Measurements from ENCODE around the gene ATP8B4. TPM values are rescaled to one million over a fixed set of nuclear protein-coding genes. Genes with fewer than 3 reads are reported as not detected.
A peak's percentile ranks its signal among the peaks of the same experiment; 100 is the strongest.

The ATP8B4 gene
- total and polyA plus RNA-seq, 2 of the 8 experiments (the other 6 are each of a cell fraction or from before 2014, with no cell fraction given), result 0.17 to 0.24 TPM

DNA sequence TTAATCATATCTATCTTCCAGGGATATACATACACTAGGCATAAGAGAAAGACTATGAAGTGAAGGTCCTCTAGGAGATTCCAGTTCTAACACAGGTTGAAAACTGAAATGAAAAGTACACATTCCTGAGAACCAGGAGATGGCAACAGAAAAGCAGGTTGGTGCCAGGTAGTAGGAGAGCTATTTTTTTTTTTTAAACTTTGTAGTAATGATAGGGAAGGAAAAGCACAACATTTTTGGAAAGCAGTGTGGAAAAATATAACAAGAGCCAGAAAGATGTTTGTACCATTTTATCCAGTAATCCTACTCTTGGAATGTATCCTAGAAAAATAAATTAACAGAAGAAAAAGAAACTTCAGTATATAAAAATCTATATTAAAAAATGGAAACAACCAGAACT, 308.3 kb downstream of the ATP8B4 start:
- no peaks in the 10 kb centered on the region for H3K9me3 ChIP-seq (ENCODE audit: insufficient read depth in 2 of 2, low read depth in 1 of 2, low read length in 1 of 2)
- no peak overlapping the region for H3K4me2 ChIP-seq (ENCODE audit: insufficient read depth in 1 of 2, low read depth in 2 of 2, low read length in 2 of 2)
- H3K4ac ChIP-seq (replicated peaks; ENCODE audit: insufficient read length, low read depth, low read length), result no peak overlapping the region
- H4K91ac ChIP-seq (replicated peaks; ENCODE audit: insufficient read length, low read length), result no peak overlapping the region
- no peak overlapping the region for H2BK15ac ChIP-seq (ENCODE audit: low read length)
- H3K23ac ChIP-seq (ENCODE audit: insufficient read length), result no peak overlapping the region
- no peaks in the 10 kb centered on the region for H3K27me3 ChIP-seq (replicated peaks in 1 of 4; ENCODE audit: control insufficient read depth in 3 of 4, extremely low read depth in 1 of 4, insufficient read depth in 3 of 4, low read length in 3 of 4)
- H3K79me1 ChIP-seq (ENCODE audit: low read depth, low read length), result no peaks in the 10 kb centered on the region
- no peak overlapping the region for H2BK20ac ChIP-seq (ENCODE audit: low read length)
- H4K20me1 ChIP-seq (replicated peaks in 1 of 2; ENCODE audit: control insufficient read depth in 1 of 2, insufficient read depth in 2 of 2, low read length in 2 of 2), result no peaks in the 10 kb centered on the region
- H2AK5ac ChIP-seq (ENCODE audit: low read depth, low read length), result no peak overlapping the region
- H2BK12ac ChIP-seq (ENCODE audit: low read depth, low read length), result no peak overlapping the region
- H3K14ac ChIP-seq (ENCODE audit: insufficient read length), result no peak overlapping the region
- H3K79me2 ChIP-seq (ENCODE audit: control insufficient read depth in 1 of 2, insufficient read depth in 2 of 2, low read length in 2 of 2), result no peaks in the 10 kb centered on the region
- POLR2A ChIA-PET (ENCODE audit: partially characterized antibody), result no interaction called here
- H3K18ac ChIP-seq (ENCODE audit: extremely low read depth, low read length), result no peak overlapping the region
- no peak overlapping the region for H2BK5ac ChIP-seq (ENCODE audit: low read depth, low read length)
- FAIRE-seq (no peak), DNase-seq (ENCODE audit: low read depth in 1 of 2, low spot score in 2 of 2) (no peak)
- H4K8ac ChIP-seq (ENCODE audit: extremely low read depth, insufficient read depth, low read length), result no peak overlapping the region
- H2AFZ ChIP-seq (ENCODE audit: low read length), result peak overlapping the region; percentile 55; the same call in 1 of the 2 replicates
- H3K23me2 ChIP-seq (ENCODE audit: low read depth, low read length), result no peaks in the 10 kb centered on the region
- CTCF ChIA-PET (ENCODE audit: partially characterized antibody), result interaction anchor here (0.7 to 1.2 kb wide), 3 partner anchors 18 to 334 kb away, joined by 3 to 4 read pairs (median 4); no protein-coding TSS in a partner anchor
- H3K9ac ChIP-seq (replicated peaks in 1 of 4; ENCODE audit: extremely low read depth in 1 of 4, low read depth in 3 of 4, low read length in 3 of 4), result no peak overlapping the region
- H2BK120ac ChIP-seq (replicated peaks; ENCODE audit: low read depth, low read length), result no peak overlapping the region
- H4K5ac ChIP-seq (ENCODE audit: insufficient read length, low read depth, low read length), result no peak overlapping the region
- H3K4me1 ChIP-seq (replicated peaks in 1 of 4; ENCODE audit: control insufficient read depth in 3 of 4, insufficient read depth in 4 of 4, low read length in 3 of 4), result no peaks in the 10 kb centered on the region
- H3K56ac ChIP-seq (replicated peaks; ENCODE audit: insufficient read length, low read depth, low read length), result no peak overlapping the region
- H3K4me3 ChIP-seq (ENCODE audit: extremely low read depth in 1 of 4, insufficient read depth in 2 of 4, low read depth in 3 of 4, low read length in 4 of 4), result no peak overlapping the region
- H3K36me3 ChIP-seq (ENCODE audit: control insufficient read depth in 2 of 4, insufficient read depth in 4 of 4, low read length in 3 of 4), result no peaks in the 10 kb centered on the region
- no peak overlapping the region for H3K27ac ChIP-seq (ENCODE audit: low read depth, low read length)
- TF ChIP-seq CBX8 (IDR thresholded peaks at IDR 0.05; ENCODE audit: borderline replicate concordance, low read depth, low read length), result no peak
- TF ChIP-seq RXRA (IDR thresholded peaks at IDR 0.05; ENCODE audit: insufficient read depth, low read depth, low read length), result no peak
- TF ChIP-seq POLR2AphosphoS5 (IDR thresholded peaks at IDR 0.05; ENCODE audit: low read depth, low read length), result no peak
- TF ChIP-seq CTBP2 (IDR thresholded peaks at IDR 0.05; ENCODE audit: borderline replicate concordance, insufficient read depth, insufficient read length, low read length), result no peak
- TF ChIP-seq SRF (IDR thresholded peaks at IDR 0.05; ENCODE audit: low read depth, low read length), result no peak
- no peak for TF ChIP-seq CBX5 (IDR thresholded peaks at IDR 0.05; ENCODE audit: low read depth, low read length)
- TF ChIP-seq, protein P1, sequence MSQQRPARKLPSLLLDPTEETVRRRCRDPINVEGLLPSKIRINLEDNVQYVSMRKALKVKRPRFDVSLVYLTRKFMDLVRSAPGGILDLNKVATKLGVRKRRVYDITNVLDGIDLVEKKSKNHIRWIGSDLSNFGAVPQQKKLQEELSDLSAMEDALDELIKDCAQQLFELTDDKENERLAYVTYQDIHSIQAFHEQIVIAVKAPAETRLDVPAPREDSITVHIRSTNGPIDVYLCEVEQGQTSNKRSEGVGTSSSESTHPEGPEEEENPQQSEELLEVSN (IDR thresholded peaks at IDR 0.05), result no peak
- TF ChIP-seq, protein P2, sequence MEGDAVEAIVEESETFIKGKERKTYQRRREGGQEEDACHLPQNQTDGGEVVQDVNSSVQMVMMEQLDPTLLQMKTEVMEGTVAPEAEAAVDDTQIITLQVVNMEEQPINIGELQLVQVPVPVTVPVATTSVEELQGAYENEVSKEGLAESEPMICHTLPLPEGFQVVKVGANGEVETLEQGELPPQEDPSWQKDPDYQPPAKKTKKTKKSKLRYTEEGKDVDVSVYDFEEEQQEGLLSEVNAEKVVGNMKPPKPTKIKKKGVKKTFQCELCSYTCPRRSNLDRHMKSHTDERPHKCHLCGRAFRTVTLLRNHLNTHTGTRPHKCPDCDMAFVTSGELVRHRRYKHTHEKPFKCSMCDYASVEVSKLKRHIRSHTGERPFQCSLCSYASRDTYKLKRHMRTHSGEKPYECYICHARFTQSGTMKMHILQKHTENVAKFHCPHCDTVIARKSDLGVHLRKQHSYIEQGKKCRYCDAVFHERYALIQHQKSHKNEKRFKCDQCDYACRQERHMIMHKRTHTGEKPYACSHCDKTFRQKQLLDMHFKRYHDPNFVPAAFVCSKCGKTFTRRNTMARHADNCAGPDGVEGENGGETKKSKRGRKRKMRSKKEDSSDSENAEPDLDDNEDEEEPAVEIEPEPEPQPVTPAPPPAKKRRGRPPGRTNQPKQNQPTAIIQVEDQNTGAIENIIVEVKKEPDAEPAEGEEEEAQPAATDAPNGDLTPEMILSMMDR (IDR thresholded peaks at IDR 0.05; ENCODE audit: control extremely low read depth in 1 of 3, insufficient read depth in 1 of 3, low read depth in 1 of 3, low read length in 3 of 3), result no peak
- TF ChIP-seq EGR1 (IDR thresholded peaks at IDR 0.05; ENCODE audit: borderline replicate concordance, low read depth, low read length), result no peak
- no peak for TF ChIP-seq EZH2 (IDR thresholded peaks at IDR 0.05; ENCODE audit: low read depth, low read length, severe bottlenecking)
- no peak for TF ChIP-seq TEAD4 (IDR thresholded peaks at IDR 0.05; ENCODE audit: low read depth, low read length)
- no peak for TF ChIP-seq RFX5 (IDR thresholded peaks at IDR 0.05; ENCODE audit: borderline replicate concordance, low read depth, low read length)
